ENCODE measurements around the gene KREMEN2. TPM values are rescaled to one million over a fixed set of nuclear protein-coding genes. Genes with fewer than 3 reads are reported as not detected.

Gene KREMEN2
- total RNA-seq, 1 experiment from 2014 or later = 8.4 TPM

- Histone ChIP-seq H2AFZ (no peak overlapping the region), H3K9me3 (ENCODE audit: insufficient read depth, low read depth) (no peaks in the 10 kb centered on the region), H3F3A (ENCODE audit: insufficient read depth, low read depth) (peaks cover 27% of the 10 kb centered on the region), H3K79me2 (ENCODE audit: low read depth) (no peaks in the 10 kb centered on the region), H3K4me3 (no peak overlapping the region), H3K36me3 (ENCODE audit: low read depth) (no peaks in the 10 kb centered on the region), H4K20me1 (ENCODE audit: insufficient read depth) (no peaks in the 10 kb centered on the region), H3K27me3 (ENCODE audit: insufficient read depth, low read depth) (no peaks in the 10 kb centered on the region), H3K27ac (no peak overlapping the region), H3K9me2 (ENCODE audit: insufficient read depth) (no peaks in the 10 kb centered on the region), H3K4me1 (replicated peaks; ENCODE audit: insufficient read depth) (peaks cover 18% of the 10 kb centered on the region), H3K4me2 (no peak overlapping the region)
- ChIA-PET POLR2A (ENCODE audit: unreplicated experiment) (no interaction called here), CTCF (interaction anchor here (0.7 kb wide), 2 partner anchors 128 to 668 kb away, joined by 3 to 8 read pairs; no protein-coding TSS in a partner anchor)
- DNase-seq = peak; percentile 38 to 57
- no TSS peak for BruUV-seq (replicated peaks)
- TF ChIP-seq CTCF (conservative IDR thresholded peaks at IDR 0.05) = peak; percentile 96
- no peak for TF ChIP-seq EZH2 (IDR thresholded peaks at IDR 0.05; ENCODE audit: low read depth)
- intact Hi-C loops (cut with micrococcal nuclease; ENCODE audit: unreplicated experiment) = loop anchor here (2.0 kb wide), 1 partner anchor 45 kb away; no protein-coding TSS in a partner anchor
Measured at GRCh38 chr16:2919511-2920255, 44.4 kb upstream of the KREMEN2 start.

- POLR2A ChIA-PET (ENCODE audit: unreplicated experiment) = no interaction called here
- H2AFZ ChIP-seq = no peak overlapping the region
- H4K20me1 ChIP-seq (ENCODE audit: insufficient read depth) = peaks cover 6% of the 10 kb centered on the region; the same call in 1 of the 2 replicates
- H3K27ac ChIP-seq = no peak overlapping the region
- DNase-seq = no peak
- no peak overlapping the region for H3K4me3 ChIP-seq
- no peaks in the 10 kb centered on the region for H3K79me2 ChIP-seq (ENCODE audit: low read depth)
- H3K27me3 ChIP-seq (ENCODE audit: insufficient read depth, low read depth) = no peaks in the 10 kb centered on the region
- CTCF ChIA-PET = interaction anchor here (0.7 kb wide), 1 partner anchor 41 kb away, joined by 4 read pairs; the partner anchor contains the start of gene KREMEN2
- no peaks in the 10 kb centered on the region for H3K36me3 ChIP-seq (ENCODE audit: low read depth)
- intact Hi-C loops (cut with micrococcal nuclease; ENCODE audit: unreplicated experiment) = no loop called here
- TF ChIP-seq EZH2 (IDR thresholded peaks at IDR 0.05; ENCODE audit: low read depth) = no peak
- TF ChIP-seq CTCF (conservative IDR thresholded peaks at IDR 0.05) = no peak
- H3K9me2 ChIP-seq (ENCODE audit: insufficient read depth) = no peaks in the 10 kb centered on the region
- peaks cover 17% of the 10 kb centered on the region for H3F3A ChIP-seq (ENCODE audit: insufficient read depth, low read depth)
- H3K9me3 ChIP-seq (ENCODE audit: insufficient read depth, low read depth) = no peaks in the 10 kb centered on the region
- H3K4me2 ChIP-seq = no peak overlapping the region
- H3K4me1 ChIP-seq (replicated peaks; ENCODE audit: insufficient read depth) = no peaks in the 10 kb centered on the region
- BruUV-seq (replicated peaks) = no TSS peak
Measured at GRCh38 chr16:2923481-2923880, 40.6 kb upstream of the KREMEN2 start.

GRCh38 chr16:2924901-2925755, 38.9 kb upstream of the KREMEN2 start:
- Histone ChIP-seq H3K27ac (no peak overlapping the region), H3K79me2 (ENCODE audit: low read depth) (no peaks in the 10 kb centered on the region), H3K36me3 (ENCODE audit: low read depth) (no peaks in the 10 kb centered on the region), H4K20me1 (ENCODE audit: insufficient read depth) (peaks cover 6% of the 10 kb centered on the region; the same call in 1 of the 2 replicates), H3K4me3 (no peak overlapping the region), H3K9me3 (ENCODE audit: insufficient read depth, low read depth) (no peaks in the 10 kb centered on the region), H3K27me3 (ENCODE audit: insufficient read depth, low read depth) (no peaks in the 10 kb centered on the region), H3F3A (ENCODE audit: insufficient read depth, low read depth) (peaks cover 13% of the 10 kb centered on the region), H3K9me2 (ENCODE audit: insufficient read depth) (no peaks in the 10 kb centered on the region), H3K4me1 (replicated peaks; ENCODE audit: insufficient read depth) (no peaks in the 10 kb centered on the region), H2AFZ (no peak overlapping the region), H3K4me2 (no peak overlapping the region)
- TF ChIP-seq EZH2 (IDR thresholded peaks at IDR 0.05; ENCODE audit: low read depth) (no peak), CTCF (conservative IDR thresholded peaks at IDR 0.05) (no peak)
- DNase-seq = no peak
- POLR2A ChIA-PET (ENCODE audit: unreplicated experiment) = no interaction called here
- BruUV-seq (replicated peaks) = no TSS peak
- intact Hi-C loops (cut with micrococcal nuclease; ENCODE audit: unreplicated experiment) = no loop called here
- CTCF ChIA-PET = no interaction called here

All from PC-9 (cell line).